Right lobe of liver (tissue), 6 donors: ENCODE measurements around the gene NSMF. TPM values are rescaled to one million over a fixed set of nuclear protein-coding genes. Genes with fewer than 3 reads are reported as not detected.

Source experiments
- ATAC-seq, 4 donors: fragments of 200-7000 bp; cut with Tn5 transposase; one replicate each; pipeline ENCODE4 v1.9.1; 2020; ENCODE audit warnings: mild to moderate bottlenecking in 4 of 4, moderate library complexity in 4 of 4
- DNase-seq, 3 donors: peaks; one replicate each; pipeline ENCODE4 v3.0.0-alpha.2; 2020
- H3K27ac ChIP-seq, 3 donors: fragments of 200-600 bp; one replicate each; pipeline ENCODE4 v1.8.0; 2022
- H3K27me3 ChIP-seq, 2 donors: fragments of 200-600 bp; one replicate each; pipeline ENCODE4 v1.8.0; 2022
- H3K36me3 ChIP-seq, 4 donors: fragments of 200-600 bp; sonication (generic) in 1 of 4; one replicate each; pipeline versions ENCODE4 v1.5.1 to v1.8.0; 2017 to 2022; ENCODE audit warnings: control low read depth in 1 of 4
- H3K4me1 ChIP-seq, 4 donors: fragments of 200-600 bp; sonication (generic) in 1 of 4; one replicate each; pipeline versions ENCODE4 v1.5.1 to v1.8.0; 2017 to 2022; ENCODE audit warnings: control low read depth in 1 of 4
- H3K4me3 ChIP-seq, 3 donors: fragments of 200-600 bp; one replicate each; pipeline ENCODE4 v1.8.0; 2022
- H3K9me3 ChIP-seq, 4 donors: fragments of 200-600 bp; sonication (generic) in 1 of 4; one replicate each; pipeline versions ENCODE4 v1.5.1 to v1.8.0; 2017 to 2022; ENCODE audit warnings: control low read depth in 1 of 4
- CTCF ChIP-seq, 4 donors: fragments of 200-600 bp in 3 of 4; fragments of 450-650 bp in 1 of 4; IDR thresholded peaks; one replicate each; pipeline versions ENCODE4 v1.5.1 to v1.8.0; 2016 to 2022; ENCODE audit warnings: antibody characterized with exemption in 4 of 4, mild to moderate bottlenecking in 2 of 4
- POLR2A ChIP-seq: fragments of 450-650 bp; IDR thresholded peaks from one replicate; pipeline ENCODE4 v1.6.1; 2017; ENCODE audit warnings: antibody characterized with exemption, mild to moderate bottlenecking
- WGBS: methylation state at CpG from one replicate; pipeline ENCODE4 v1.1.6; 2018; ENCODE audit warnings: low coverage, low lambda C conversion rate; ENCODE audit not compliant: insufficient coverage; ENCODE audit errors: missing lambda C conversion rate; 5-methylcytosine and 5-hydroxymethylcytosine counted together
- intact Hi-C, 2 donors: fragments of 100-400 bp; cut with DNase I; formaldehyde crosslinking; loops; one replicate each; pipeline versions ENCODE4 v1.11.2 to v1.14.1; 2022
- total RNA-seq, 6 experiments: library from RNA; depleted of rRNA in 2 of 6; stranded (reverse); fragments of >200 nt in 2 of 6; fragmentation: NEBNext Ultra II Directional in 3 of 6; extraction: Animal tissue kit (Norgen Biotek cat#: 25700) in 3 of 6; gene quantifications; one replicate each; pipeline versions ENCODE4 v1.1.0 to v1.2.4, GENCODE V29; 2016 to 2023
- donor health status: DM: no; HTN: yes; CAD: no.
- donor health status: DM: no; HTN: no; CAD: no.
- donor health status: DM: no; HTN: no; CAD: no.
- donor health status: DM: no; HTN: yes; CAD: no.
- donor health status: DM: no; HTN: yes; CAD: no.

NSMF gene
- total RNA-seq, 6 experiments from 2014 or later = 15.6 to 55.4 (median 20.1) TPM

GRCh38 chr9:137462396-137462985 is 3.4 kb upstream of the NSMF start:
- no peaks in the 10 kb centered on the region for H3K27me3 ChIP-seq
- TF ChIP-seq POLR2A = no peak
- TF ChIP-seq CTCF (IDR thresholded peaks at IDR 0.05) = no peak
- H3K4me3 ChIP-seq = no peak overlapping the region
- DNase-seq (peak in 2 of 3 donors; percentile 22 to 43), ATAC-seq (no peak)
- no peaks in the 10 kb centered on the region for H3K36me3 ChIP-seq
- intact Hi-C loops = no loop called here
- H3K9me3 ChIP-seq = no peaks in the 10 kb centered on the region
- peaks cover 0 to 10% (median 0%) of the 10 kb centered on the region in 4 donors for H3K4me1 ChIP-seq
- 83% methylated on average over 1 of the region's 25 CpGs for WGBS
- no peak overlapping the region for H3K27ac ChIP-seq

GRCh38 chr9:137461663-137462395 is 2.7 kb upstream of the NSMF start:
- peaks cover 0 to 10% (median 0%) of the 10 kb centered on the region in 4 donors for H3K4me1 ChIP-seq
- no peaks in the 10 kb centered on the region for H3K36me3 ChIP-seq
- 100% methylated on average over 1 of the region's 52 CpGs for WGBS
- intact Hi-C loops = no loop called here
- TF ChIP-seq POLR2A = no peak
- TF ChIP-seq CTCF (IDR thresholded peaks at IDR 0.05) = no peak
- ATAC-seq (peak in 1 of 4 donors; percentile 2), DNase-seq (peak; percentile 49 to 68 (median 51))
- H3K27me3 ChIP-seq = no peaks in the 10 kb centered on the region
- no peak overlapping the region for H3K27ac ChIP-seq
- no peaks in the 10 kb centered on the region for H3K9me3 ChIP-seq
- no peak overlapping the region for H3K4me3 ChIP-seq

- H3K27me3 ChIP-seq = no peaks in the 10 kb centered on the region
- peaks cover 0 to 15% (median 0%) of the 10 kb centered on the region in 4 donors for H3K4me1 ChIP-seq
- WGBS = no CpG with 5 or more reads among the region's 21 CpGs
- no peak for TF ChIP-seq POLR2A
- no peak for TF ChIP-seq CTCF (IDR thresholded peaks at IDR 0.05)
- intact Hi-C loops = no loop called here
- DNase-seq = peak in 2 of 3 donors; percentile 22 to 49
- H3K9me3 ChIP-seq = no peaks in the 10 kb centered on the region
- no peak overlapping the region for H3K27ac ChIP-seq
- no peak overlapping the region for H3K4me3 ChIP-seq
- H3K36me3 ChIP-seq = no peaks in the 10 kb centered on the region
- ATAC-seq = no peak
Measured at GRCh38 chr9:137461316-137461662, 2.2 kb upstream of the NSMF start.

- H3K4me1 ChIP-seq = peaks cover 0 to 15% (median 0%) of the 10 kb centered on the region in 4 donors
Measured at GRCh38 chr9:137460363-137461315, 1.5 kb upstream of the NSMF start.

More at GRCh38 chr9:137460363-137461315, 1.5 kb upstream of the NSMF start:
- no CpG with 5 or more reads among the region's 31 CpGs for WGBS
- ATAC-seq = no peak
- no peaks in the 10 kb centered on the region for H3K36me3 ChIP-seq
- no peak overlapping the region for H3K27ac ChIP-seq
- no peaks in the 10 kb centered on the region for H3K9me3 ChIP-seq
- H3K4me3 ChIP-seq = no peak overlapping the region
- H3K27me3 ChIP-seq = no peaks in the 10 kb centered on the region
- peak; percentile 31 to 60 (median 51) for DNase-seq
- intact Hi-C loops = no loop called here
- TF ChIP-seq CTCF (IDR thresholded peaks at IDR 0.05) = no peak
- no peak for TF ChIP-seq POLR2A
